ENCODE data around the gene ADH6.
A peak's percentile ranks its signal among the peaks of the same experiment; 100 is the strongest.

The ADH6 gene

GRCh38 chr4:99161373-99162099 lies 57.5 kb downstream of the ADH6 start:
- TF ChIP-seq ZFX (IDR thresholded peaks at IDR 0.05; ENCODE audit: borderline replicate concordance) = no peak
- no peak for TF ChIP-seq CTCF (IDR thresholded peaks at IDR 0.05)
- no peak overlapping the region for H3K27ac ChIP-seq

GRCh38 chr4:99159699-99160098 lies 59.3 kb downstream of the ADH6 start:
- no peak overlapping the region for H3K27ac ChIP-seq
- TF ChIP-seq ZFX (IDR thresholded peaks at IDR 0.05; ENCODE audit: borderline replicate concordance) = no peak
- peak; percentile 29; the same call in 1 of the 2 replicates for TF ChIP-seq CTCF (IDR thresholded peaks at IDR 0.05)

GRCh38 chr4:99157478-99157935 lies 61.5 kb downstream of the ADH6 start:
- TF ChIP-seq CTCF (IDR thresholded peaks at IDR 0.05) = no peak
- TF ChIP-seq ZFX (IDR thresholded peaks at IDR 0.05; ENCODE audit: borderline replicate concordance) = no peak

GRCh38 chr4:99156992-99157391 lies 62.1 kb downstream of the ADH6 start:
- no peak for TF ChIP-seq CTCF (IDR thresholded peaks at IDR 0.05)
- H3K27ac ChIP-seq = peak overlapping the region; percentile 58

More at GRCh38 chr4:99157478-99157935, 61.5 kb downstream of the ADH6 start:
- H3K27ac ChIP-seq = peak overlapping the region; percentile 58

GRCh38 chr4:99154658-99155342 lies 64.2 kb downstream of the ADH6 start:
- H3K27ac ChIP-seq = no peak overlapping the region

More at GRCh38 chr4:99154658-99155342, 64.2 kb downstream of the ADH6 start:
- TF ChIP-seq ZFX (IDR thresholded peaks at IDR 0.05; ENCODE audit: borderline replicate concordance) (no peak), CTCF (IDR thresholded peaks at IDR 0.05) (no peak)

All from 22Rv1 (cell line).